IPS-NIHi11 (cell line): Measurements from ENCODE around the gene ROR2.
"Not testable (repeated sequence)": the region's sequence is repeated elsewhere in the genome, so short reads cannot be mapped to it uniquely, and the experiment has no call there.

Experiments used
- DNase-seq: peaks from one replicate; pipeline ENCODE4 v3.0.0; 2012; ENCODE audit warnings: mixed read lengths, low spot score

Gene ROR2

DNA sequence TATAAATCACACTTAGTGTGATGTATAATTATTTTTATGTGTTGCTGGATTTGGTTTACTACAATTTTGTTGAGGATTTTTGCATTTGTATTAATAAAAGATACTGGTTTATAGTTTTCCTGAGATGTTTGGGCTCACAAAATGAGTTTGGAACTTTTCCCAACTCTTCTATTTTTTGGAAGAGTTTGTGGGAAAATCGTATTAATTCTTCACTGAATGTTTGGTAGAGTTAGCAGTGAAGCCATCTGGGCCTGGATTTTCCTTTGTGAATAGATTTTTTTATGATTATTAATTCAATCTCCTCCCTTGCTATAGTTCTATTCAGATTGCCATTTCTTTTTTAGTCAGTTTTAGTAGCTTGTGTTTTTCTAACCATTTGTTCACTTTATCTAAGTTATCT, 324.7 kb downstream of the ROR2 start:
- no peak for DNase-seq

DNA sequence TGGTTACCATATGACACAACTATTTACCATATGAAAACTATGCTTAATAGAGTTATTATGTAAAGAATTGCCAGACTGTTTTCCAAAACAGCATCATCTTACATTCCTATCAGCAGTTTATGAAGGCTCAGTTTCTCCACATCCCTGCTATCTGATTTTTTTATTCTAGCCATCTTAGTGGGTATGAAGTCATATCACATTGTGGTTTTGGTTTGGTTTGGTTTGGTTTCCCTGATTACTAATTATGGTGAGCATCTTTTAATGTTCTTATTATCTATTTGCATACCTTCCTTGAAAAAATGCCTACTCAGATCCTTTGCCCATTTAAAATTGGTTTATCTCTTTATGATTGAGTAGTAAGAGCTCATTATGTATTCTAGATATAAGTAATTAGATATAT, 327.0 kb downstream of the ROR2 start:
- DNase-seq: no peak

DNA sequence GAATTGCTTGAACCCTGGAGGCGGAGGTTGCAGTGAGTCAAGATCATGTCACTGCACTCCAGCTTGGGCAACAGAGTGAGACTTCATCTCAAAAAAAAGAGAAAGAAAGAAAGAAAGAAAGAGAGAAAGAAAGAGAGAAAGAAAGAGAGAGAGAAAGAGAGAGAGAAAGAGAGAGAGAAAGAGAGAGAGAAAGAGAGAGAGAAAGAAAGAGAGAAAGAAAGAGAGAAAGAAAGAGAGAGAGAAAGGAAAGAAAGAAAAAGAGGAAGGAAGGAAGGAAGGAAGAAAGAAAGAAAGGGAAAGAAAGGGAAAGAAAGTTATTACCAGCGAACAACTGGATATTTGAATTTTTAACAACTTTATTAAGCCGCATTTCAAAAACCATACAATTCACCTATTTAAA, 327.9 kb downstream of the ROR2 start:
- DNase-seq: not testable (repeated sequence)

DNA sequence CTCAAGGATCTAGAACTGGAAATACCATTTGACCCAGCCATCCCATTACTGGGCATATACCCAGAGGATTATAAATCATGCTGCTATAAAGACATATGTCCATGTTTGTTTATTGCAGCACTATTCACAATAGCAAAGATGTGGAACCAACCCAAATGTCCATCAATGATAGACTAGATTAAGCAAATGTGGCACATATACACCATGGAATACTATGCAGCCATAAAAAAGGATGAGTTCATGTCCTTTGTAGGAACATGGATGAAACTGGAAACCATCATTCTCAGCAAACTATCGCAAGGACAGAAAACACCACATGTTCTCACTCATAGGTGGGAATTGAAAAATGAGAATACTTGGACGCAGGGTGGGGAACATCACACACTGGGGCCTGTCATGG, 336.0 kb downstream of the ROR2 start:
- DNase-seq: not testable (repeated sequence)

DNA sequence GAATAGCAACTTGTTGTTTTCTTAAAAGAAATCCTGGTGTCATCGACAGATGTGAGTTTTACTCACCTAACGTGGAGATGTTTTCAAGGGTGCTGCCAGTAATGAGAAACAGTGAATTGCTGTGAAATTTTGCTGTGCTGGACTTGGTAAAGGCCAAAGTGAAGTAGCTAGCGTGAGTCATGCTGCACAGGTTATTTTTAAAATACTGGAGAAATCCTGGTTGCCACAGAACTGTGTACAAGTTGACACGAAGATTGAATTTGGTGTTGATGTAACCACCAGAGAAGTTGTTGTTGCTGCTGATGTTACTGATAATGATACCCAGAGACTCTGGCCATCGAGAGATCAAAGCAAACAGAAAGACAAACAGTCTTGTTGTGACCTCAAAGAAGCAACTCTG, 338.4 kb downstream of the ROR2 start:
- DNase-seq: no peak

DNA sequence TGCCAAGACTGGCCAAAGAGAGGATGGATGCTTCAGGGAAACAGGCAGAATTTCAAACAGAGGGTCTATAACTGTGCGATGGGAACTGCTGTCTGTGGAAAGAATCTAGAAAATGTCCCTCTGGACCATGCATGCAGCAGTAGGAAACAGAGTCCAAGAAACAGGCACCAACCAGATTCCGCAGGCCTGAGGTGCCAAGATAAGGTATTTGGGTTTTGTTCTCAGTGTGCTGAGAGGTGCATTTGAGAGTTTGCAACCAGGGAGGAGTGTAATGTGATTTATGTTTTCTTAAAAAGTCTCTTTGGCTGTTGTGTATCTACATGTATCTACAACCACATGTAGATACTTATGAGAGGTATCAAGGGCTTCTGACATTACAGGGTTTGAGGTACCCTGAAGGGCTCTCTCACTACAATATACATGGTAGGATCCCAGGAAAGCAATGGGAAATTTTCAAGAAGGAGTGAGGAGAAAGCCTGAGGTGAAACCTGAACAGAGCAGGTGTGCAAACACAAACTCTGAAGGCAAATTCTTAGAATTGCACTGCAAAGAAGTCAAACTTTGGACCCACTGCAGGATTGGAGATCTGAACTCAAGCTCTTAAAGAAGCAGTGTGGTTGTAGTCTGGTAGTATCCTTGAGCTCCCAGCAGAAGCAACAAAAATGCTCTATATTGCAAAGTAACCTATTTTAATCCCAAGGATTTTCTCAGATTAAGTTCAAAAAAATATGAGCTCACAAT, 343.6 kb downstream of the ROR2 start:
- no peak for DNase-seq

DNA sequence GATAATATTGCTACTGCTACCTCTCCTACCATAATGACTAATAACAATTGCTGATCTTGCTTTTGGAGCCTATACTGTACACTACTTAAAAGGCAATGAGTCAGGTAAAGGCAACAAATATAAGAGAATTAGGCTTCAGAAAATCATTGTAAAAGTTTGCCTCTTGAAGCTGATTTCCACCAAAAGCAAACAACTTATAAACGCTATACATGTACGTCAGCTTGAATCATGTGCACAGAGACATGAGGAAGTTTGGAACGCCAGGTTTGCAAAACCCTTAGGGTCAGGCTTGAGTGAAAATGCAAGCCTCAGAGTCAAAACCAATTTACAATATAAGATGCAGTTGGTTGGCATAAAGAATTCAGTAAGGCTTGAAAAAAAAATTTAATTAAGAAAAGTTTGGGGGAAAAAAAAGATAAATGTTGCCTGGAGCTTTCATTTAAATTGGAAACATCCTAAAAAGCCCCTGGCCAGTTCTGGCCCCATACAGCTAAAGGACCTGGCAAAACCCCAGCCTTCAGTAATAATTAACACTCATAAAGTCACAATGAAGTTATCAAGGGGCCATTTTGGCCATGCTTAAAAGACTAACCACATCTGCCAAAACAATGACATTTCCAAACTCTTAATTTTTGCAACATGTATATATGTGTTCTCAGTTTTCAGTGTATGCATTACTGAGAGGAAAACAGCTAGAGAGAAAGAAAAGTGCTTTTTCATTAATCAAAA, 345.4 kb downstream of the ROR2 start:
- DNase-seq: no peak

DNA sequence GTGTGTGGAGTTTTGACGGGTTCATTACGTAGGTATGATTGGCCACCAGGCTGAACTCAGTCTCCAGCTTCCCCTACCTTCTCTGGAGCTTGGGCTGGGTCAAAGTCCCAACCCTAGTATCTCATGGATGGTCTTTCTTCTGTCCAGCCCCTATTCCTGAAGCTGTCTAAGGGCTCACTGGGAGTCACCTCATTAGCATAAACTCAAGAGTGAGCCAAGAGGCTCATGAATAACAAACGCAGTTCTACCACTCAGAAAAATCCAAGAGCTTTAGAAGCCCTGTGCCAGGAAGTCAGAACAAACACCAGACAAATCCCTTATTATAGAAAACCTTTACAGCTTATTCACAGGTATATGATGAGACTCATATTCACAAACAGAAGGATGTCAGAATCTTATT, 346.1 kb downstream of the ROR2 start:
- no peak for DNase-seq

DNA sequence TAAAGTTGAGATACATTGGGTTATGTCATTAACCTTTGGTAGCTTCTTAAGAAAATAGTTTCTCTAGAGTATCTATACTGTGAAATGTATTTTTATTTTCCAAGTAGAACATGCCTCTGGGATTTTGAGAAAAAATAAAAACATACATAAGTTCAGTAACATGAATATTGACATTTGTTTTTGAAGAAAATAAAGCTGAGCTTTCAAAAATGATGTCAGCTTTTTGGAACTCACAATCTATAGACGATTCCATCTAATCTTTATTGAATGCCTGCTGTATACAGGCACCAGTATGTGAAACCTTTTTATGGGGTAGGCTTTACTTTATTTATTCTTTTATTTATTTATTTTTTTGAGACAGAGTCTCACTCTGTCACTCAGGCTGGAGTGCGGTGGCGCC, 350.5 kb downstream of the ROR2 start:
- DNase-seq: no peak

DNA sequence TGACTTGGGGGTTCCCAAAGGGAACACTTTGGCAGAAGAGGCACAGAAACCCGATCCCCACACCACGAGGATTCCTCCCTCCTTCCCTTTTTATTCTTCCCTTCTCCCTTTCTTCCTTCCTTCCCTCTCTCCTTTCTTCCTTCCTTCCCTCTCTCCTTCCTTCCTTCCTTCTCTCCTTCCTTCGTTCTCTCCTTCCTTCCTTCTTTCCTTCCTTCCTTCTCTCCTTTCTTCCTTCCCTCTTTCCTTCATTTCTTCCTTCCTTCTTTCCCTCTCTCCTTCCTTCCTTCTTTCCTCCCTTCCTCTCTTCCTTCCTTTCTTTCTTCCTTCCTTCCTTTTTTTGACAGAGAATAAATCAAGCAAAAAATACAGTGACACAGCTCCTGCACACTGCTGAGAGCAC, 358.4 kb downstream of the ROR2 start:
- no peak for DNase-seq

DNA sequence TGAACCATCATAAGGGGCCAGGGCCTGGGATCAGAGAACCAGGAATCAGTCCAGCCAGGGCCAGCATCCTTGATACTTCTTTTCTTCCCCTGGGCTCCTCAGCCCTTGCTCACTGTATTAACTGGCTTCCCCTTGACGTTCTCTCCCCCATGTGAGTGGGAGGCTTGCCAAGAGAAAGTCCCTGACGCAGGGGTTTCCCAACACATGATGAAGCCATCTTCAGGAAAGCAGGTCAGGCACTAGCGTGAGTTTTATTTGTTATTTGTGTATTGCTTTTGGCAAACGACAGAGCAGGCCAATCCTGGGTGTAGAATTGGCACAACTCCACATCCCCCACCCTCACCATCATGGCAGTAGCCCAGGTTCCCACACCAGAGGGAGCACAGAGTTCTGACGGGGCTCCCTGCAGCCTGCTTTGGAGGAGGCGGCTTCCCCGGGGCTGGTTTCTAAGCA, 360.9 kb downstream of the ROR2 start:
- DNase-seq: no peak

DNA sequence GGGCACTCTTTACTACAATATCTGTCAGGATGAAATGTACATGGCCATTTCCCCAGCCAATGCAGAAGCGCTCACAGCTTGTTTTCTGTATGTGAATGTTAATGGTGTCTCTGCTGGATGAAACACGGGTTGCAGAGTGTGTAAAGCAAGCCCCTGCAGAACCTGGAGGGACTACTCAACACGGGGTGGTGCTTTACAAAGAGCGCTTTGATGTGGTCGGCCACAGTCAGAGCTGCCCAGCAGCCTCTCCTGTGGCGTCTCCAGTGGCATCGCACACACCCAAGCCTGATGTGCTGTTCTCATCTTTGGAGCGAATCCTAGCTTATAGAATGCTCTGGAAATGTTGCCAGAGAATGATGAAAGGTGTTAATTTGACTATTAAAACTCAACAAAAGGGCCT, 363.7 kb downstream of the ROR2 start:
- no peak for DNase-seq

DNA sequence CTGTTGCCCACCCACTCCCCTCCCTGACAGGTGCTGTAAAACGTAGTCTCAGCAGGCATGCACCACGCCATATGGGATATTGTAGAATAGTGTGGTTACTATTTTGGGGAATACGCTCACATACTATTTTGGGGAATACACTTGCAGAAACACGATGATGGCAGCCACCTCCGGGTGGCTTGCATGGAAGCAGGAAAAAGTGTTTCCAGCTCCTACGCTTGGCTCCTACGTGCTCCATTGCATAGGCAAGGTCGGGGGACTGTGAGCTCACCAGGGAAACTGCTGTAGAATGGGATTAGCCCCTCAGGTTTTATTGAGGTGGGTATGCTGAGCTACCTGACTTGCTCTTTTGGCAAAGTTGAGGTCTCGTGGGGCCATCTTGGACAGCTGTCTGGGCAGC, 366.1 kb downstream of the ROR2 start:
- no peak for DNase-seq

DNA sequence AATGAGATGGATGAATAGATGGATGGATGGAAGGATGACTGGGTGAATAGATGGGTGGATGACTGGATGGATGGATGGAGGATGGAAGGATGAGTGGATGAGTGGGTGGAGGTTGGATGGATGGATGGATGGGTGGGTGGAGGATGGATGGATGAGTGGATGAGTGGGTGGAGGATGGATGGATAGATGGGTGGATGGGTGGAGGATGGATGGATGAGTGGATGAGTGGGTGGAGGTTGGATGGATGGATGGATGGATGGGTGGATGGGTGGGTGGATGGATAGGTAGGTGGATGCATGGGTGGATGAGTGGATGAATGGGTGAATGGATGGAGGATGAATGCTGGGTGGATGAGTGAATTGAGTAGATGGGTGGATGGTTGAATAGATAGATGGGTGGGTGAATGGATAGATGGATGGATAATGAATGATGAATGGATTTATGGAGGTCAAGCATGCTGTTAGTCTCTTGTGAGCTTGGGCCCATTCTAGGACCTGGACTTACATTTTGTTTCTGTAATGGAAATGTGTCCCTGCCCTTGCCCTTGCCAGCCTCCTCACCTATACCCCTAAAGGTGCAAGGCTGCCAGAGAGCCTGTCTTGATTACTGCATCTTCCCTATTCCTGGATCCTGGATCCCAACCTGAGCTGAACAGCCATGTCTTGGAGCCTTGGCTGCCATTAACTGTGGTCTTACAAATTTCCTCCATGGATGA, 366.7 kb downstream of the ROR2 start:
- DNase-seq: no peak

DNA sequence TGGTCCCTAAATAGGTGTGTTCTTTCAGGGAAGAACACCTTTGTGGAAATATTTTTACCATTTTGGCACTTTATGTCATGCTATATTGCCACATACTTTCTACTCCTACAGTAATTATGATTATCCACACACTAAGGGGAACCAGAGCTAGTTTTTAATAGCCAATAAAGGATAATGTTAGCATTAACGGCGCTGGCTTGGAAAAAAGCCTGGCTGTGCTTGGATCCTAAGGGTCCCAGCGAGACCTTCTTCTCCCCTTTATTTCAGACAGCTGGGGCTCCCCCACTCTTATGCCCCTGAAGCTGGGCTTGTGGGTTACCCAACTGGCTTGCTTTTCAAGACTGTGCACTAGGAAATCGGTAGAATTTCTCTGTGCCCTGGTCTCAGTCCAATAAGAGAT, 367.8 kb downstream of the ROR2 start:
- no peak for DNase-seq

DNA sequence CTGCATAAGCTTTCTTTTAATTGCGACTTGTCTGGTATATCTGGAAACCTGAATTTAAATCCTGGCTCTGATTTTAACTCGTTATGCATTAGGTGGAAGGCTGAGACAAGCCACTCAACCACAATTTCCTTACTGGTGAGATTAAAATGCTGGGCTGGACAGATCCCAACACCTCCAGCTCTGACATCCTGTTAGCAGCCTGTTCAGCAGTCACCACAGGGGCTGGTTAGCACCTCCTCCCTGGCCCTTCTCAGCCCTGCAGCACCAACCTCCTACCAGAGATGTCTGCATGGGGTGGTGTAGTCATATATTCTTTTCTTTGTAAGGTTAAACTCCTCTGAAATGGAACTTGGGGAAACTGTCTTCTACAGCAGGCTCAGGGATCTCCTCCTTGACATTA, 369.9 kb downstream of the ROR2 start:
- DNase-seq: peak; percentile 71

DNA sequence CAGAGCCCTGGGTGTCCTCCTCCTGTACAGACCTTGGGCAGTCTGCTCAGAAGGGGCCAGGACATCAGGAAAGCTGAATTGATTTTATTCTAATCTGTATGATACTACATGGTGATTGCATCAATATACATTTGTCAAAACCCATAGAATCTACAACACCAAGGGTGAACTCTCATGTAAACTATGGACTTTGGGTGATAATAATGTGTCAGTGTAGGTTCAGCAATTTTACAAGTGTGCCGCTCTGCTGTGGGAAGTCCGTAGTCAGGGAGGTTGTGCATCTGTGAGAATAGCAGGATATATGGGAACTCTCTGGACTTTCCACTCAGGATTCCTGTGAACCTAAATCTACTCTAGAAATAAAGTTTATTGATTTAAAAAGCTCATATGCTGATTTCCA, 371.1 kb downstream of the ROR2 start:
- DNase-seq: no peak

DNA sequence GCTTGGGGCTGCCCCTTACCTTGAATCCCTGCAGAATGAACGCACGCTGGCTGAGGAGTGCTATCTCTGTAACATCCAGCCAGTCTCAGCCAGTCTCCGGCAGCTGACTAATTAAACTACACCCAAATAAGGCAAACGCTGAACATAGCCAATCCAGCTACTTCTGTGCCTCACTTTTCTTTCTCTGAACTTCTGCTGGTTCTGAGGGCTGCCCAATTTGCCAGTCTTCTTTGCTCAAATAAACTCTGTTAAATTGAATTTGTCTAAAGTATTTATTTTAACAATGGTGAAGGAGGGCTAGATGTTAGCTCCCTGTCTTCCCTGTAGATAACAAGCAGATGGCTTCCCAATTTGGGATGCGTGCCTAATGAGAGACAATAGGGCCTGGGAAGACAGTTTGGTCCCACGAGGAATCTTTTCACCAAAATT, 372.4 kb downstream of the ROR2 start:
- DNase-seq: peak; percentile 61

DNA sequence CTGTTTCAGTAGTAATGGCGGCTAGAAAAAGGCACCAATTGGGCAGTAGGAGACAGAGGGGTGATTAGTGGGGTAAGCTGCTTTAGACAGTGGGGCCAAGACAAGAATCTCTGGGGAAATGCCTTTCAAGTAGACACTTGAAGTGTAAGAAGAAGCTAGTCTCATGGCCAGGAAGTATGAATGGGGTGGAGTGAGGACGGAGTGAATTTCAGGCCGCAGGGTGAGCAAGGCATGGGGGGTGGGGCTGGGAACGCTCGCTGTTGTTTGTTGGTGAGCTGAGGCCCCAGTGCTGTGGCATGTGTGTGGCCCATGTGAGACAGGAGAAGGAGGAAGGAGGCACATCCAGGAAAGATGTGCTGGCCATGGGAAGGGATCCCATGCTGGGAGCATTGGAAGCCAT, 377.2 kb downstream of the ROR2 start:
- DNase-seq: no peak

DNA sequence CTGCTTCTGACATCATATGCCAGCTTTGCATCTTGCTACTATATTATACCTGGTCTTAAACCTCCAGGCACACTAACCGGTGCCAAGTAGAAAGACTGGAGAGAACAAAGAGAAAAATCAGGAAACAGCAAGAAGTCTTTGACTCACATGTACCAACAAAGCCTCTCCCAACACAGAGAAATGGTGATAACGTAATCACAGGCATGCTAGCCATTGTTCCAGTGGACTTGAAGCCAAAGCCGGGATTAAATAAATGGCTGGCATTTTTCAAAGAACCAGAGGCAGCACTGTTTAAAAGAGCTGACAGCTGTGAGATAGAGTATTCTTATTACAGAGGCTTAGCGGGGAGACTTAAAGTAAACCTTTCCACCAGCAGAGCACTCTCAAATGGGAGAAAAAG, 378.0 kb downstream of the ROR2 start:
- no peak for DNase-seq

DNA sequence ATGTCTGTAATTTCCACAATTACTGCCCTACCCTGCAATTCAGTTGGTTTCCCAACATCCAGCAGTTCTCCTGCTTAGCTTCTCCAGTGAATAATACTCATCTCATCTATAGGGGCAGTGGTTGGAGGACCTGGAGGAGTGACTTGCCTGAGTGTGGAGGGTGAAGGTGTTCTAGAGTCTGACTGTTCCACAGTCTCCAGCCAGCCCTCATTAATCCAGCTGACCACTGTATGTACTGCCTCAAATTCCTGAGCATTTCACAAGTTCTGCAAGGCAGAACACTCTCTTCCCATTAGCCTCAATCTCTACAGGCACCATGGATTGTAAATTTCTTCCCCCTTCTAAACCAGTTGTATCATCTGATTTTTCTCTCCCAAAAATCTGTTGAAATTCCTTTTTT, 379.0 kb downstream of the ROR2 start:
- no peak for DNase-seq

DNA sequence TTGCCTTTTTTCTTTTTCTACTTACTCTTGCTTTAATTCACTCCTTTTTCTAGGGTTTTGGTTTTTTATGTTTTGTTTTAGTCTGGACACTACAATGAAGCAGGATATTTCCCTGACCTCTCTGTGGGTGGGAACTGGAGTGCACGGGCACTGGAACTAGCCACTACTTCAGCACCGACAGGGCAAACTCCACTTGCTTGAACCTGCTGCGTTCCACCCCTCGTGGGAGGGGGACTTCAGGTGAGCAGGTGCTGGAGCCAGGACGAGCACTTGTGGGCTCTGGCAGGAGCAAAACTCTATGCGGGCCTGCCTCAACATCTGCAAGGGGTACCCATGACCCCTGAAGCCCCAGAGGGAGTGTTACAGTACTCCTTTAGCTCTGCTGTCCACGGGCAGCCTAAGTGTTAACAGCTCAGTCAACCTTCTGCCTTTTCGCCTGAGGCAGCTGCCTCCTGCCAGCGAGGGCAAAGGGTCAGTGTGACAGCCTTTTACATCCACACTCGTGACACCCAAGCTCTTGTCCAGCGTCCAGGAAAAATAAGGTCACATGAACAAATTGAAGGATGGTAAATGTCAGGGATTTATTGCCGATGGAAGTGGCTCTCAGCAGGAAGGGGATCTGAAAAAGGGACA, 382.3 kb downstream of the ROR2 start:
- peak; percentile 0 for DNase-seq
